Right atrium auricular region (tissue), 2 donors: ENCODE measurements around the gene GRK2. TPM values are rescaled to one million over a fixed set of nuclear protein-coding genes. Genes with fewer than 3 reads are reported as not detected.

Experiments
- DNase-seq: peaks from one replicate; pipeline ENCODE4 v3.0.0-alpha.2; 2019; ENCODE audit warnings: low spot score
- H3K27ac ChIP-seq, 2 donors: fragments of 200-600 bp; sonication (generic); 1 replicate in 1 of 2; 2 replicates in 1 of 2; pipeline ENCODE4 v1.5.1; 2016 to 2019
- H3K27me3 ChIP-seq, 2 donors: fragments of 200-600 bp; sonication (generic); one replicate each; pipeline versions ENCODE4 v1.5.1 to v1.6.0; 2017 to 2019
- H3K36me3 ChIP-seq: fragments of 200-600 bp; sonication (generic); one replicate; pipeline ENCODE4 v1.5.1; 2016
- H3K4me1 ChIP-seq, 2 donors: fragments of 200-600 bp; sonication (generic); one replicate each; pipeline versions ENCODE4 v1.5.1 to v1.6.0; 2017 to 2019
- H3K4me3 ChIP-seq, 2 donors: fragments of 200-600 bp; sonication (generic); 1 replicate in 1 of 2; 2 replicates in 1 of 2; pipeline ENCODE4 v1.5.1; 2017 to 2019; ENCODE audit warnings: mild to moderate bottlenecking in 1 of 2, moderate library complexity in 1 of 2
- H3K9me3 ChIP-seq, 2 donors: fragments of 200-600 bp; sonication (generic); one replicate each; pipeline ENCODE4 v1.5.1; 2019
- total RNA-seq, 2 donors: library from RNA; depleted of rRNA; stranded (reverse); fragments of >200 nt; gene quantifications; one replicate each; pipeline ENCODE4 v1.1.0, GENCODE V29; 2016
- TF ChIP-seq, protein P1 (sequence below), 2 donors: fragments of 200-600 bp; sonication (generic); IDR thresholded peaks; one replicate each; pipeline ENCODE4 v1.5.1; 2019; ENCODE audit warnings: antibody characterized with exemption in 2 of 2

GRK2 gene
- total RNA-seq, 2 donors from 2014 or later = 52.7 to 55.9 TPM

- Histone ChIP-seq H3K36me3 (peaks cover 4% of the 10 kb centered on the region), H3K27ac (peak overlapping the region; percentile 73 to 90), H3K4me3 (peak overlapping the region; percentile 82 to 94), H3K4me1 (peaks cover 0 to 73% of the 10 kb centered on the region in 2 donors), H3K27me3 (no peaks in the 10 kb centered on the region), H3K9me3 (no peaks in the 10 kb centered on the region)
- TF ChIP-seq, protein P1, sequence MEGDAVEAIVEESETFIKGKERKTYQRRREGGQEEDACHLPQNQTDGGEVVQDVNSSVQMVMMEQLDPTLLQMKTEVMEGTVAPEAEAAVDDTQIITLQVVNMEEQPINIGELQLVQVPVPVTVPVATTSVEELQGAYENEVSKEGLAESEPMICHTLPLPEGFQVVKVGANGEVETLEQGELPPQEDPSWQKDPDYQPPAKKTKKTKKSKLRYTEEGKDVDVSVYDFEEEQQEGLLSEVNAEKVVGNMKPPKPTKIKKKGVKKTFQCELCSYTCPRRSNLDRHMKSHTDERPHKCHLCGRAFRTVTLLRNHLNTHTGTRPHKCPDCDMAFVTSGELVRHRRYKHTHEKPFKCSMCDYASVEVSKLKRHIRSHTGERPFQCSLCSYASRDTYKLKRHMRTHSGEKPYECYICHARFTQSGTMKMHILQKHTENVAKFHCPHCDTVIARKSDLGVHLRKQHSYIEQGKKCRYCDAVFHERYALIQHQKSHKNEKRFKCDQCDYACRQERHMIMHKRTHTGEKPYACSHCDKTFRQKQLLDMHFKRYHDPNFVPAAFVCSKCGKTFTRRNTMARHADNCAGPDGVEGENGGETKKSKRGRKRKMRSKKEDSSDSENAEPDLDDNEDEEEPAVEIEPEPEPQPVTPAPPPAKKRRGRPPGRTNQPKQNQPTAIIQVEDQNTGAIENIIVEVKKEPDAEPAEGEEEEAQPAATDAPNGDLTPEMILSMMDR (IDR thresholded peaks at IDR 0.05) = no peak
- no peak for DNase-seq
These were observed 1.2 kb downstream of the GRK2 start for GRCh38 chr11:67267188-67268080.

GRCh38 chr11:67268081-67268961 lies 2.0 kb downstream of the GRK2 start:
- H3K36me3 ChIP-seq = peaks cover 4% of the 10 kb centered on the region
- H3K27me3 ChIP-seq = no peaks in the 10 kb centered on the region
- H3K27ac ChIP-seq = peak overlapping the region; percentile 73 to 90
- H3K9me3 ChIP-seq = no peaks in the 10 kb centered on the region
- peaks cover 0 to 73% of the 10 kb centered on the region in 2 donors for H3K4me1 ChIP-seq
- TF ChIP-seq, protein P1 (IDR thresholded peaks at IDR 0.05) = no peak
- H3K4me3 ChIP-seq = peak overlapping the region in 1 of 2 donors; percentile 94
- no peak for DNase-seq

- Histone ChIP-seq H3K4me3 (peak overlapping the region in 1 of 2 donors; percentile 94), H3K9me3 (no peaks in the 10 kb centered on the region), H3K27me3 (no peaks in the 10 kb centered on the region), H3K36me3 (peaks cover 4% of the 10 kb centered on the region), H3K27ac (peak overlapping the region; percentile 59 to 73), H3K4me1 (peaks cover 0 to 76% of the 10 kb centered on the region in 2 donors)
- TF ChIP-seq, protein P1 (IDR thresholded peaks at IDR 0.05) = no peak
- DNase-seq = no peak
These were observed 2.6 kb downstream of the GRK2 start for GRCh38 chr11:67268962-67269268.

- no peaks in the 10 kb centered on the region for H3K9me3 ChIP-seq
These were observed 3.4 kb downstream of the GRK2 start for GRCh38 chr11:67269401-67270255.

More at GRCh38 chr11:67269401-67270255, 3.4 kb downstream of the GRK2 start:
- Histone ChIP-seq H3K27me3 (no peaks in the 10 kb centered on the region), H3K36me3 (peaks cover 4% of the 10 kb centered on the region), H3K4me1 (peaks cover 0 to 84% of the 10 kb centered on the region in 2 donors), H3K4me3 (peak overlapping the region in 1 of 2 donors; percentile 94), H3K27ac (peak overlapping the region; percentile 59 to 73)
- no peak for DNase-seq
- TF ChIP-seq, protein P1 (IDR thresholded peaks at IDR 0.05) = no peak
